PC-3 (cell line): ENCODE data around the gene TSPAN16. TPM values are rescaled to one million over a fixed set of nuclear protein-coding genes. Genes with fewer than 3 reads are reported as not detected.
"Not testable (repeated sequence)": the region's sequence is repeated elsewhere in the genome, so short reads cannot be mapped to it uniquely, and the experiment has no call there.

ENCODE experiments used
- ATAC-seq: fragments of 200-7000 bp; cut with Tn5 transposase; 2 replicates; pipeline ENCODE4 v1.9.1; 2020; ENCODE audit warnings: mild to moderate bottlenecking, moderate library complexity
- BruUV-seq: library from RNA; stranded (reverse); fragments of 400-500 nt; replicated peaks from 2 replicates; lab custom pipeline; 2021; lab: Mats Ljungman, UMichigan
- CTCF ChIA-PET: fragments of 300-600 bp; sonication (Branson Sonifier 250); formaldehyde crosslinking; loops from one replicate; lab custom pipeline; 2022; ENCODE audit warnings: antibody characterized with exemption; lab: Charles Lee
- POLR2A ChIA-PET: fragments of 300-600 bp; sonication (Branson Sonifier 250); formaldehyde crosslinking; loops from one replicate; lab custom pipeline; 2022; ENCODE audit warnings: antibody characterized with exemption; ENCODE audit not compliant: unreplicated experiment; lab: Charles Lee
- DNase-seq: peaks from one replicate; pipeline ENCODE4 v3.0.0-alpha.2; 2015
- H2AFZ ChIP-seq: fragments of 300-600 bp; sonication (generic); 2 replicates; pipeline ENCODE4 v1.6.0; 2016; ENCODE audit warnings: antibody characterized with exemption, low read length
- H3F3A ChIP-seq: fragments of 300-600 bp; sonication (generic); one replicate; pipeline ENCODE4 v1.6.0; 2017; ENCODE audit warnings: antibody characterized with exemption, low read length, control low read depth, mild to moderate bottlenecking; ENCODE audit not compliant: unreplicated experiment
- H3K27ac ChIP-seq: fragments of 300-600 bp; sonication (generic); 2 replicates; pipeline ENCODE4 v1.5.1; 2016; ENCODE audit warnings: mild to moderate bottlenecking, low read length
- H3K27me3 ChIP-seq: fragments of 300-600 bp; sonication (generic); 2 replicates; pipeline ENCODE4 v1.6.1; 2016; ENCODE audit warnings: low read length, mixed read lengths
- H3K36me3 ChIP-seq: fragments of 300-600 bp; sonication (generic); 2 replicates; pipeline ENCODE4 v1.6.1; 2016; ENCODE audit warnings: low read depth, mixed run types, low read length, mixed read lengths
- H3K4me1 ChIP-seq: fragments of 300-600 bp; sonication (generic); 2 replicates; pipeline ENCODE4 v1.5.1; 2016; ENCODE audit warnings: low read length; ENCODE audit not compliant: insufficient read depth
- H3K4me2 ChIP-seq: fragments of 300-600 bp; sonication (generic); 2 replicates; pipeline ENCODE4 v1.6.0; 2016; ENCODE audit warnings: low read length
- H3K4me3 ChIP-seq: fragments of 300-600 bp; sonication (generic); 2 replicates; pipeline ENCODE4 v1.5.1; 2016; ENCODE audit warnings: mild to moderate bottlenecking, low read length, mixed read lengths
- H3K79me2 ChIP-seq: fragments of 300-600 bp; sonication (generic); 2 replicates; pipeline ENCODE4 v1.6.1; 2017; ENCODE audit warnings: low read length, mixed read lengths
- H3K9ac ChIP-seq: fragments of 300-600 bp; sonication (generic); 2 replicates; pipeline ENCODE4 v1.6.0; 2016; ENCODE audit warnings: mild to moderate bottlenecking, low read length
- H3K9me2 ChIP-seq: fragments of 300-600 bp; sonication (generic); replicated peaks from 2 replicates; pipeline ENCODE4 v1.6.1; 2016; ENCODE audit warnings: mixed run types, low read length, mixed read lengths
- H3K9me3 ChIP-seq: fragments of 300-600 bp; sonication (generic); 2 replicates; pipeline ENCODE4 v1.6.1; 2016; ENCODE audit warnings: low read length, mixed read lengths
- H4K20me1 ChIP-seq: fragments of 300-600 bp; sonication (generic); 2 replicates; pipeline ENCODE4 v1.6.1; 2016; ENCODE audit warnings: low read length, mixed read lengths
- EZH2 ChIP-seq: fragments of 300-600 bp; sonication (generic); IDR thresholded peaks from one replicate; pipeline ENCODE4 v1.6.1; 2017; ENCODE audit warnings: antibody characterized with exemption, mild to moderate bottlenecking, low read length; ENCODE audit not compliant: unreplicated experiment
- EZH2phosphoT487 ChIP-seq: fragments of 300-600 bp; sonication (generic); IDR thresholded peaks from 2 replicates; pipeline ENCODE4 v1.6.1; 2018; ENCODE audit warnings: mild to moderate bottlenecking, antibody characterized with exemption, low read length, borderline replicate concordance
- intact Hi-C: fragments of 100-400 bp; cut with micrococcal nuclease; formaldehyde crosslinking; loops from 2 replicates; pipeline ENCODE4 v1.9.0; 2023
- total RNA-seq: library from RNA; depleted of rRNA; stranded (reverse); fragments of >200 nt; gene quantifications from 2 replicates; pipeline ENCODE4 v1.2.3, GENCODE V29; 2014
- TF ChIP-seq, protein P1 (sequence below): fragments of 300-600 bp; sonication (generic); conservative IDR thresholded peaks from 2 replicates; pipeline ENCODE4 v1.5.1; 2017; ENCODE audit warnings: antibody characterized with exemption, low read depth, mild to moderate bottlenecking, low read length

TSPAN16 gene
- total RNA-seq, 1 experiment from 2014 or later = not detected

DNA sequence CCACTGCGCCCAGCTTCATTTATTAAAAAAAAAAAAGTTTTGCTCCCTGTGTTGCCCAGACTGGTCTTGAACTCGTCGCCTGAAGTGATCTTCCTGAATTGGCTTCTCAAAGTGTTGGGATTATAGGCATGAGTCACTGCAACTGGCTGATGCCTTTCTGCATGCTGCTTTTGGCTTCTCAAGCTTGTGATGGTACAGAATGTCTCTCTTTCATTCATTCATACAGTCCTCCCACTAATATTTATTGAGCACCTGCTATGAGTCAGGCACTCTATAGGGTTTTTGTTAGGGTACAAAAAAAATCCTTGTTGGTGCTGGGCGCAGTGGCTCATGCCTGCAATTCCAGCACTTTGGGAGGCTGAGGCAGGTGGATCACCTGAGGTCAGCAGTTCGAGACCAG is 9.0 kb downstream of the TSPAN16 start:
- no peak overlapping the region for H2AFZ ChIP-seq
- no peak for DNase-seq
- no peaks in the 10 kb centered on the region for H3K9me2 ChIP-seq
- no peak overlapping the region for H3K4me2 ChIP-seq
- no peak for ATAC-seq
- no peak overlapping the region for H3K9ac ChIP-seq
- no TSS peak for BruUV-seq
- TF ChIP-seq, protein P1, sequence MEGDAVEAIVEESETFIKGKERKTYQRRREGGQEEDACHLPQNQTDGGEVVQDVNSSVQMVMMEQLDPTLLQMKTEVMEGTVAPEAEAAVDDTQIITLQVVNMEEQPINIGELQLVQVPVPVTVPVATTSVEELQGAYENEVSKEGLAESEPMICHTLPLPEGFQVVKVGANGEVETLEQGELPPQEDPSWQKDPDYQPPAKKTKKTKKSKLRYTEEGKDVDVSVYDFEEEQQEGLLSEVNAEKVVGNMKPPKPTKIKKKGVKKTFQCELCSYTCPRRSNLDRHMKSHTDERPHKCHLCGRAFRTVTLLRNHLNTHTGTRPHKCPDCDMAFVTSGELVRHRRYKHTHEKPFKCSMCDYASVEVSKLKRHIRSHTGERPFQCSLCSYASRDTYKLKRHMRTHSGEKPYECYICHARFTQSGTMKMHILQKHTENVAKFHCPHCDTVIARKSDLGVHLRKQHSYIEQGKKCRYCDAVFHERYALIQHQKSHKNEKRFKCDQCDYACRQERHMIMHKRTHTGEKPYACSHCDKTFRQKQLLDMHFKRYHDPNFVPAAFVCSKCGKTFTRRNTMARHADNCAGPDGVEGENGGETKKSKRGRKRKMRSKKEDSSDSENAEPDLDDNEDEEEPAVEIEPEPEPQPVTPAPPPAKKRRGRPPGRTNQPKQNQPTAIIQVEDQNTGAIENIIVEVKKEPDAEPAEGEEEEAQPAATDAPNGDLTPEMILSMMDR = no peak
- no peak for TF ChIP-seq EZH2
- no peak for TF ChIP-seq EZH2phosphoT487
- H3K9me3 ChIP-seq = no peaks in the 10 kb centered on the region
- H3K79me2 ChIP-seq = no peaks in the 10 kb centered on the region
- ChIA-PET POLR2A (no interaction called here), CTCF (no interaction called here)
- H3K27me3 ChIP-seq = no peaks in the 10 kb centered on the region
- H3K36me3 ChIP-seq = no peaks in the 10 kb centered on the region
- H3K27ac ChIP-seq = no peak overlapping the region
- H3K4me1 ChIP-seq = no peaks in the 10 kb centered on the region
- no peaks in the 10 kb centered on the region for H3F3A ChIP-seq
- intact Hi-C loops = no loop called here
- H4K20me1 ChIP-seq = no peaks in the 10 kb centered on the region
- H3K4me3 ChIP-seq = no peak overlapping the region

DNA sequence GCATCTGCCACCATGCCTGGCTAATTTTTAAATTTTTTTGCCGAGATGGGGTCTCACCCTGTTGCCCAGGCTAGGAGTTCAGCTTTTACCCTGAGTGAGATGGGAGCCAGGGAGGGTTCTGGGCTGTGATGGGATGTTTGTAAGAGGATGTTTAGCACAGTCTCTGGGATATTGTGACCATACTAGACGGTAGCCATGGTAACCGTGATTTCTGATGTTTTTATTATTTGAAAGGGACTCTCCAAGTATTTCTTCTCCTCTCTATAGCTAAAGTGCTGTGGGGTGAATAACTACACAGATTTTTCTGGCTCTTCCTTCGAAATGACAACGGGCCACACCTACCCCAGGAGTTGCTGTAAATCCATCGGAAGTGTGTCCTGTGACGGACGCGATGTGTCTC is 10.4 kb downstream of the TSPAN16 start:
- no peak overlapping the region for H2AFZ ChIP-seq
- H4K20me1 ChIP-seq = no peaks in the 10 kb centered on the region
- intact Hi-C loops = no loop called here
- no TSS peak for BruUV-seq
- no peak overlapping the region for H3K4me2 ChIP-seq
- no peak overlapping the region for H3K27ac ChIP-seq
- H3K79me2 ChIP-seq = no peaks in the 10 kb centered on the region
- ATAC-seq (no peak), DNase-seq (no peak)
- H3K9ac ChIP-seq = no peak overlapping the region
- POLR2A ChIA-PET = no interaction called here
- no peaks in the 10 kb centered on the region for H3K9me3 ChIP-seq
- H3K4me1 ChIP-seq = no peaks in the 10 kb centered on the region
- no peaks in the 10 kb centered on the region for H3K9me2 ChIP-seq
- no peaks in the 10 kb centered on the region for H3K27me3 ChIP-seq
- H3F3A ChIP-seq = no peaks in the 10 kb centered on the region
- H3K4me3 ChIP-seq = no peak overlapping the region
- no peak for TF ChIP-seq EZH2phosphoT487
- TF ChIP-seq, protein P1 = no peak
- no peaks in the 10 kb centered on the region for H3K36me3 ChIP-seq
- CTCF ChIA-PET = no interaction called here

- H3K79me2 ChIP-seq, intact Hi-C loops, ATAC-seq, H3K9me2 ChIP-seq, H2AFZ ChIP-seq, H3K9me3 ChIP-seq, POLR2A ChIA-PET, DNase-seq, H3K4me2 ChIP-seq, H3K9ac ChIP-seq, H3K36me3 ChIP-seq, BruUV-seq, H3K4me1 ChIP-seq, CTCF ChIA-PET, H3K27ac ChIP-seq, H3K4me3 ChIP-seq, H4K20me1 ChIP-seq, H3K27me3 ChIP-seq, H3F3A ChIP-seq: not testable (repeated sequence)
Observed at GRCh38 chr19:11320278-11320995, 24.5 kb downstream of the TSPAN16 start.
